ENCODE data around the gene UCHL5.

Gene UCHL5, protein sequence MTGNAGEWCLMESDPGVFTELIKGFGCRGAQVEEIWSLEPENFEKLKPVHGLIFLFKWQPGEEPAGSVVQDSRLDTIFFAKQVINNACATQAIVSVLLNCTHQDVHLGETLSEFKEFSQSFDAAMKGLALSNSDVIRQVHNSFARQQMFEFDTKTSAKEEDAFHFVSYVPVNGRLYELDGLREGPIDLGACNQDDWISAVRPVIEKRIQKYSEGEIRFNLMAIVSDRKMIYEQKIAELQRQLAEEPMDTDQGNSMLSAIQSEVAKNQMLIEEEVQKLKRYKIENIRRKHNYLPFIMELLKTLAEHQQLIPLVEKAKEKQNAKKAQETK
- 29.3 to 38.8 (median 36.5) reads per million in 4 experiments for total RNA-seq

GRCh38 chr1:193059282-193060114, at the start of gene UCHL5, which contains the start of gene RO60:
UCHL5 (minus strand) TSS chr1:193059360; CDS start chr1:193059260, 100 bp downstream.
RO60 (plus strand) TSS chr1:193059612; CDS start chr1:193069055, 9,443 bp downstream.
- peak; percentile 89 for DNase-seq

- no peak for DNase-seq
These were observed 49.3 kb upstream of the UCHL5 start for GRCh38 chr1:193108471-193108870.

GRCh38 chr1:193105821-193106177, 46.6 kb upstream of the UCHL5 start:
- no peak for DNase-seq

GRCh38 chr1:193104907-193105820, 46.0 kb upstream of the UCHL5 start, which contains the start of gene GLRX2:
GLRX2 (minus strand) TSS chr1:193105414; CDS start chr1:193105382, 32 bp downstream.
- peak; percentile 38 for DNase-seq

DNA sequence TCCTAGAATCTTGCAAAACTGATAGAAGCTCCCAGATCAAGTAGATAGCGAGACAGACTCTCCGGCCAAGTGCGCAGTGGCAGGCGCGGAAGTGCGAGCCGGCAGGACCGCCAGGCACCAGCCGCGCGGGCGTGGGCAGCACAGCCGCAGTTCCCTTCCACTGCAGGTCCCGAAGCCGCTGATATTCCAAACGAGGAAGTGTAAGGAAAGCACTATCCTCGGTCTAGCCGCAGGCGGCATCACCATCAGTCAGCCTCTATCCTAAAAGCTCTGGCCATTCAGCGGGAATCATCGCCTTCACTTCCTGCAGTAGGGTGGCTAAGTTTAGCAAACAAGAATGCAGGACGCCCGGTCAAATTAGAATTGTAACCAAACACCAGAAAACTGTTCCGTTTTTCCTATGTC, 45.3 kb upstream of the UCHL5 start:
- no peak for DNase-seq

DNA sequence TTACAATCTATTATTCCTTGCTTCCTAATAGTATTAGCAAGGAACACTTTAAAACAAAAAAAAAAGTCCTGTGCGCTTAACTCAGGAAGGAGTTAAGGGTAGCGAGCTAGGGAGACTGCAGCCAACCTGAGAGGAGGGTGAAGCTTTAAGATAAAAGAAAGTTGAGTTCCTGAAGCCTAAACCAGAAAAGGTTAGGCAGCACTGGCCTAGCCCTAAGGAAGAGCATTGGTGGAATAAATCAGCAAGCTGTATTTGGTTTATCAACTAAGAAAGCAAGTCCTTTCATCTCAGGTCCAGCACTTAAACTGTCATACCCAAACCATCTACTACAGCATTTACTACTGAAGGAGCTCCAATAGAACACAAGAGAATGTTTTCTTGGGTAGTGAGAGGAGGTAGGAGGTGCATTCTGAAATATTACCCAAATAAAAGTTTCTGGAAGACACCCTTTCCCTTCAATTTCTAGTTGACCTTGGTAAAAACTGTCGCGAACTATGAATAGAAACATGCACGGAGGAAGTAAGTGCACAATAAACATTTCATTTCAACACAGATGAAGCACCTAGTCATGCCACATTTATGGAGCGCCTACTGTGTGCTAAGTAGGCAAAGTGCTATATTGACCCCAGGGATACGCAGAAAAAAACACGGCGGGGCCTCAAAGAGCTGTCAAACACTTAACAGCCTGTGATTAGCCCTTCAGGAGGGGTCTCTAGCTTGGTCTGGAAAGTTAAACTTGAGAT, 44.8 kb upstream of the UCHL5 start:
- no peak for DNase-seq

- DNase-seq, result no peak
These were observed 43.5 kb upstream of the UCHL5 start for GRCh38 chr1:193102662-193103061.

DNA sequence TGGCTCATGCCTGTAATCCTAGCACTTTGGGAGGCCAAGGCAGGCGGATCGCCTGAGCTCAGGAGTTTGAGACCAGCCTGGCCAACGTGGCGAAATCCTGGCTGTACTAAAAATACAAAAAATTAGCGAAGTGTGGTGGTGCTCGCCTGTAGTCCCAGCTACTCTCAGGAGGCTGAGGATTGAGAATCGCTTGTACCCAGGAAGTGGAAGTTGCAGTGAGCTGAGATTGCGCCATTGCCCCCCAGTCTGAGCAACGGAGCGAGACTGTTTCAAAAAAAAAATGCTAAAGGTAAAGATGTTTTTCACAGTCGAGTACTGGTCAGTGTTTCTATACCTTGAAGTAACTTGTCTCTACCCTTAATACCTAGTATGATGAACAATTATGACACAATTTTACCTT, 35.0 kb upstream of the UCHL5 start:
- no peak for DNase-seq

GRCh38 chr1:193090865-193091264, 31.7 kb upstream of the UCHL5 start:
- no peak for DNase-seq

- no peak for DNase-seq
These were observed 28.7 kb upstream of the UCHL5 start for GRCh38 chr1:193087893-193088292.

GRCh38 chr1:193086342-193086741, 27.2 kb upstream of the UCHL5 start:
- DNase-seq, result no peak

DNA sequence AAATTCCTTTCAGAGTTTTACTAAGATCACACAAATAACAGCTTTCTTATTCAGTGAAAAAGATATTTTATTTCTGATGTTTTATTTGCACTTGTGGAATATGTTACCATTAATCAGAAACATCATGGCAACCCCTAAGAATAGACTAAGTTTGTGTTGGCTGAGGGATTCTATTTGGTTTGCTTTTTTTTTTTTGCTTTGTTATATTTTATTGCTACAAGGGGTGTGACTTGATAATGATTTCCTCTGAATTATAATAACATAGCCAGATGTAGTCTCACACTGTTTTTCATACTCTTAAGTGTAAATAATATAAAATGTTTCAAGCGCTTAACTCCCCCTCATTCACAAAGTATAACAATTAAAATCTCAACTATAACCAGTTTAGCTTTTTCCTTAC, 26.1 kb upstream of the UCHL5 start:
- no peak for DNase-seq

DNA sequence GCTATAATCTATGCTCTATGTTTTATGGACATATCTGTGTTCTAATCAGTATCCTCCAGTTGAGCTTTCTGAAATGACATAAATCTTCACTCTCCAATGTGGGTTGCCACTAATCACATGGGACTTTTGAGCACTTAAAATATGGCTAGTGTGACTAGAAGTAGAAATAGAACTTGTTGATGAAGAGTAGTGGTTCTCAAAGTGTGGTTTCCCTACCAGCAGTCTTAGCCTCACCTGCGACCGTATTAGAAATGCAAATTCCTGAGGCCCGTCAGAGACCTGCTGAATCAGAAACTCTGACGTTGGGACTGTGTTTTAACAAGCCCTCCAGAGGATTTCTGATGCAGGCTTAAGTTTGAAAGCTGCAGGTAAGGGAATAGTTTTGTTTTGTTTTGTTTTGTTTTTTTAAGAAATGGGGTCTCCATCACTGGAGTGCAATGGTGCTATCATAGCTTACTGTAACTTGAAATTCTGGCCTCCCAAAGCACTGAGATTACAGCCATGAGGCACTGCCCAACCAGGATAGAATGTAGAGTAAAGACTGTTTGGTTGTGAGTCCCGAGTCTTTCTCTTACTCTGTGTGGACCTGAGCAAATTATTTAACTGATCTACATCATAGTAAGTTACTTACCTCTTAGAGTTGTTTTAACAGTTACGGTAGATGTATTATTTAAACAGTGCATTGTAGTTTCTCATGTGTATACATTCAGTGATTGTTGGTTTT, 24.4 kb upstream of the UCHL5 start:
- no peak for DNase-seq

DNA sequence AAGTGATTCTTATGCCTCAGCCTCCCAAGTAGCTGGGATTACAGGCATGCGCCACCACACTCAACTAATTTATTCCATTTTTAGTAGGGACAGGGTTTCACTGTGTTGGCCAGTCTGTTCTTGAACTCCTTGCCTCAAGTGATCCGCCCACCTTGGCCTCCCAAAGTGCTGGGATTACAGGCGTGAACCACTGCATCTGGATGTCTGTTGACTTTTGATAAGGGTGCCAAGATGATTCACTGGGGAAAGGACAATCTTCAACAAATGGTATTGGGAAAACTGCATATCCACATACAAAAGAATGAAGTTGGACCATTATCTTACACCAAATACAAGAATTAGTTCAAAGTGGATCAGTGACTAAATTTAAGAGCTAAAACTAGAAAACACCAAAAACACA, 20.0 kb upstream of the UCHL5 start:
- no peak for DNase-seq

GRCh38 chr1:193077991-193078390, 18.8 kb upstream of the UCHL5 start:
- no peak for DNase-seq

GRCh38 chr1:193070942-193071341, 11.8 kb upstream of the UCHL5 start:
- no peak for DNase-seq

GRCh38 chr1:193070386-193070753, 11.2 kb upstream of the UCHL5 start:
- no peak for DNase-seq

DNA sequence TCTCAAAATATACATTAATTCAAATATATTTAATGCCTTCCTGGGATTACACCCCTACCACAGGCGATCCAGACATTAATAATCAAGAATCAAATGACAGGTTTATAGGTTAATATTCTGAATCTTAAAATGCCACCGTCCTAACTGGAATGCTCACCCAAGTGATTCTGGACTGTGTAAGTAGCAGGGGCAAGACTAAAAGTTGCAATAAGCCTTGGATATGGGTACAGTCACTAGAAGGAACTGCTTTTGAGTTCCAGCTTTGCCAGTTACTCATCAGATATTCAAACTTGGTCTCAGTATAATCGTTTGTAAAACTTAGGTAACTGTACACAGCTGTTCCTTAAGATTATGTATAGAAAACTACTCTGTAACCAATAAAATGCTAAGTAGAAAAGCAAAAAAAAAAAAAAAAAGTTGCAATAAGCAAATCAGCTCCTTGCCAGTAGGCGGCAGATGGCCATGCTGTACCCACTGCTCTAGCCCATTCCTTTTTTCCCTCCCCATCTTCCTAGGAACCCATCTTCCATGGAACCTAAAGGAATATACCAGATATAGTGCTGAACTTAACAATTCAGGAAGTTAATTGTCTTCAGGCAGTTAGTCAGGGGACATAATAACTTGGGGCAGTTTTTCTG, 10.7 kb upstream of the UCHL5 start:
- no peak for DNase-seq

DNA sequence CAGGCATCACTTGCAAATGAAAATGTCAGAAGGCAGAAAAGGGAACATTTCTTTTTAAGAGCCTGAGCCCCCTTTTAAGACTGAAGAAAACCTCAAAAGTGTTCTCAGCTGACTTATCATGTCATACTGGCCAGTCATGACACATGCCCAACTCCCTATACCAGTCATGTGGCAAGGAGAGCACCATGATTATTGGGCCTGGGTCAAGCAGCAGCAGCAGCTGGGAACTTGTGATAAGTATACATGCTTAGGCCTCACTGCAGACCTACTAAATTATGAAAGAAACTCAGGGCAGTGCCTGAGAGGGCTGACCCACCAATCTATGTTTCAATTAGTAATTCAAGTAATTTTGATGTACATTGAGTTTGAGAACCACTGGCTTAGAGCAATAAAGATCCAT, 8.9 kb upstream of the UCHL5 start:
- no peak for DNase-seq

DNA sequence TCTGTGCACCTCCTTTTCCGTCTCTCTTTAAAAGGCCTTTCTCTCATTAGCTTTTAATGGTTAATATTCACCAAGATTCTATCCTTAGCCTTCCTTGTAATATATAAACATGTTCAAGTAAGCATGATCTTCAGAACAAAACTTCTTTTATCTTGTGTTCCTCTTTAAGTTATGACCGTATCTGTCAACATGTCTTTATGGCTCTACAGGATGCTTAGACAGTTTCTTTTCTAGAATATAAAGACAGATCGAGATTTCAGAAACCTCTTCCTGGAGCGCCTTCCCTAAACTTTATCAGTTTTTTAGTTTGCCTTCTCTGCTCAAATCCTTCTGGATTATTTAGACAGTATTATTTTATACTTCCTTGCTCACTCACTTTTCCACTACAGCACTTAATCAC, 7.4 kb upstream of the UCHL5 start:
- no peak for DNase-seq

DNA sequence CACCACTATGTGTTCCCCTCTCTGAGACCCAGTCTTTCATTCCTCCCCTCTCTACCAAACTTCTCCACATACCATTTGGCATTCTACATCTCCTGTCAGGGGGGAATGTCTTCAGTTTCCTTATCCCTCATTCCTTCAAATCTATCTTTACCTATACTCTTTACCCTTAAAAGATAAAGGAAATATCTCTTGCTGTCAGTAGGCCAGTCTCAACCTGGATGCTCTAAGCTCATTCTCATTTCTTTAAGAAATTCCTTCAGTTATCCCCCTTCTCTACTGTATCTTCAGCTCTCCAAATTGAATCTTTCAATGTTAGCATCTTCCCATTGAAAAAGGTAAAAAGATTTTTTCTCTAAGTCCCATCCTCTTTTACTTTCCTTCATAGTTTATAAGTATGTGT, 6.8 kb upstream of the UCHL5 start:
- DNase-seq, result no peak
